COLO668 (cell line): Measurements from ENCODE around the gene SETD4.
A peak's percentile ranks its signal among the peaks of the same experiment; 100 is the strongest.
"Not testable (repeated sequence)": the region's sequence is repeated elsewhere in the genome, so short reads cannot be mapped to it uniquely, and the experiment has no call there.

Experiments
- DNase-seq: peaks from one replicate; lab custom pipeline; 2025; ENCODE audit not compliant: unreplicated experiment; lab: John Stamatoyannopoulos, UW

The SETD4 gene

GRCh38 chr21:36079010-36079649 lies 18.8 kb upstream of the SETD4 start:
- DNase-seq = no peak

- DNase-seq = no peak
Observed at GRCh38 chr21:36077758-36078157, 17.4 kb upstream of the SETD4 start.

- DNase-seq = no peak
Observed at GRCh38 chr21:36076878-36077655, 16.7 kb upstream of the SETD4 start.

GRCh38 chr21:36075953-36076352 lies 15.6 kb upstream of the SETD4 start:
- DNase-seq = no peak

GRCh38 chr21:36075171-36075570 lies 14.8 kb upstream of the SETD4 start:
- DNase-seq = no peak

GRCh38 chr21:36073911-36074310 lies 13.6 kb upstream of the SETD4 start:
- DNase-seq = not testable (repeated sequence)

GRCh38 chr21:36073181-36073580 lies 12.9 kb upstream of the SETD4 start:
- peak; percentile 21 for DNase-seq

GRCh38 chr21:36072453-36073162 lies 12.3 kb upstream of the SETD4 start:
- DNase-seq = no peak

- no peak for DNase-seq
Observed at GRCh38 chr21:36070999-36071398, 10.7 kb upstream of the SETD4 start.

GRCh38 chr21:36069713-36070583 lies 9.6 kb upstream of the SETD4 start, which contains the start of gene CBR1:
TSS of gene CBR1 (plus strand) at chr21:36070024. CDS start at chr21:36070116, 92 bp downstream.
- peak; percentile 96 for DNase-seq

GRCh38 chr21:36068748-36069398 lies 8.5 kb upstream of the SETD4 start:
- no peak for DNase-seq

- no peak for DNase-seq
Observed at GRCh38 chr21:36065497-36066036, 5.2 kb upstream of the SETD4 start.

- DNase-seq = no peak
Observed at GRCh38 chr21:36064085-36064460, 3.7 kb upstream of the SETD4 start.

GRCh38 chr21:36063375-36064084 lies 3.2 kb upstream of the SETD4 start:
- no peak for DNase-seq

GRCh38 chr21:36061445-36061844 lies 1.1 kb upstream of the SETD4 start:
- no peak for DNase-seq

- peak; percentile 80 for DNase-seq
Observed at GRCh38 chr21:36059823-36060158, 535 bp downstream of the SETD4 start.

GRCh38 chr21:36055551-36055950 lies 4.8 kb downstream of the SETD4 start:
- DNase-seq = no peak

- DNase-seq = no peak
Observed at GRCh38 chr21:36053715-36054062, 6.6 kb downstream of the SETD4 start.

- no peak for DNase-seq
Observed at GRCh38 chr21:36052860-36053714, 7.2 kb downstream of the SETD4 start.
